HAP-1 (cell line): ENCODE results near the gene SHISA5.
"Not testable (repeated sequence)": the region's sequence is repeated elsewhere in the genome, so short reads cannot be mapped to it uniquely, and the experiment has no call there.

Experiments
- DNase-seq, 2 experiments: peaks; one replicate each; pipeline ENCODE4 v3.0.0-alpha.2; 2016 to 2020; ENCODE audit warnings: low spot score in 2 of 2
- H3K27me3 ChIP-seq: fragments of 250-450 bp; sonication (Bioruptor Pico); 2 replicates; pipeline ENCODE4 v1.5.1; 2020; ENCODE audit warnings: low read depth, mild to moderate bottlenecking, moderate library complexity
- H3K36me3 ChIP-seq: fragments of 250-450 bp; sonication (Bioruptor Pico); replicated peaks from 2 replicates; pipeline ENCODE4 v1.5.1; 2020; ENCODE audit warnings: mild to moderate bottlenecking
- H3K4me1 ChIP-seq: fragments of 250-450 bp; sonication (Bioruptor Pico); 2 replicates; pipeline ENCODE4 v1.5.1; 2020; ENCODE audit warnings: mild to moderate bottlenecking
- H3K4me3 ChIP-seq: fragments of 250-450 bp; sonication (Bioruptor Pico); 2 replicates; pipeline ENCODE4 v1.5.1; 2020; ENCODE audit warnings: mild to moderate bottlenecking, moderate library complexity
- H3K9me3 ChIP-seq: fragments of 250-450 bp; sonication (Bioruptor Pico); 2 replicates; pipeline ENCODE4 v1.5.1; 2020; ENCODE audit warnings: mild to moderate bottlenecking, moderate library complexity
- in situ Hi-C: fragments of 300-500 bp; cut with MboI; formaldehyde crosslinking; loops from 3 replicates; pipeline ENCODE4 v1.14.3; 2020; ENCODE audit warnings: low sequenced_read_pairs, inconsistent platforms, mixed read lengths

The SHISA5 gene

DNA sequence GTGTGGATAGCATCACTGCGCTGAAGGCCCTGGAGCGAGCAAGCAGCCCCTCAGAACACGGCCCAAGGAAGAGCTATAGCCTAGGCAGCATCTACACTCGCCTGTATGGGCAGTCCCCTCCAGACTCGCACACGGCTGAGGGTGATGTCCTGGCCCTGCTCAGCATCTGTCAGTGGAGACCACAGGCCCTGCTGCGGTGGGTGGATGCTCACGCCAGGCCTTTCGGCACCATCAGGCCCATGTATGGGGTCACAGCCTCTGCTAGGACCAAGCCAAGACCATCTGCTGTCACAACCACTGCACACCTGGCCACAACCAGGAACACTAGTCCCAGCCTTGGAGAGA, 36.9 kb downstream of the SHISA5 start:
- H3K4me3 ChIP-seq, result no peak overlapping the region
- in situ Hi-C loops, result no loop called here
- peaks cover 12% of the 10 kb centered on the region for H3K4me1 ChIP-seq

DNA sequence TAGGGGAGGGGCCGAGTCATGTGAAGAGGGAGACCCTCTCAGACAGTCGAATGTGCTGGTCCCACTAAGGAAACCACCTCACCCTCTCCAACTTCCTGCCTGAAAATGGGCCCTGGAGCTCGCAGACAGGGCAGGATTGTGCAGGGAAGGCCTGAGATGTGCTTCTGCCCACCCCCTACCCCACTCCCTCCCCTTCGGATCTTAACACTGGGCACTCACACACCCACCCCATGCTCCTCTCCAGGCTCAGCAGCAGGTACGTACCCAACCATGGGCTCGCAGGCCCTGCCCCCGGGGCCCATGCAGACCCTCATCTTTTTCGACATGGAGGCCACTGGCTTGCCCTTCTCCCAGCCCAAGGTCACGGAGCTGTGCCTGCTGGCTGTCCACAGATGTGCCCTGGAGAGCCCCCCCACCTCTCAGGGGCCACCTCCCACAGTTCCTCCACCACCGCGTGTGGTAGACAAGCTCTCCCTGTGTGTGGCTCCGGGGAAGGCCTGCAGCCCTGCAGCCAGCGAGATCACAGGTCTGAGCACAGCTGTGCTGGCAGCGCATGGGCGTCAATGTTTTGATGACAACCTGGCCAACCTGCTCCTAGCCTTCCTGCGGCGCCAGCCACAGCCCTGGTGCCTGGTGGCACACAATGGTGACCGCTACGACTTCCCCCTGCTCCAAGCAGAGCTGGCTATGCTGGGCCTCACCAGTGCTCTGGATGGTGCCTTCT, 37.4 kb downstream of the SHISA5 start:
- in situ Hi-C loops, result no loop called here
- H3K4me1 ChIP-seq, result peaks cover 7% of the 10 kb centered on the region

More for the DNA sequence above, 36.9 kb downstream of the SHISA5 start:
- no peaks in the 10 kb centered on the region for H3K9me3 ChIP-seq
- peaks cover 46% of the 10 kb centered on the region for H3K36me3 ChIP-seq
- DNase-seq, result no peak
- H3K27me3 ChIP-seq, result no peaks in the 10 kb centered on the region

DNA sequence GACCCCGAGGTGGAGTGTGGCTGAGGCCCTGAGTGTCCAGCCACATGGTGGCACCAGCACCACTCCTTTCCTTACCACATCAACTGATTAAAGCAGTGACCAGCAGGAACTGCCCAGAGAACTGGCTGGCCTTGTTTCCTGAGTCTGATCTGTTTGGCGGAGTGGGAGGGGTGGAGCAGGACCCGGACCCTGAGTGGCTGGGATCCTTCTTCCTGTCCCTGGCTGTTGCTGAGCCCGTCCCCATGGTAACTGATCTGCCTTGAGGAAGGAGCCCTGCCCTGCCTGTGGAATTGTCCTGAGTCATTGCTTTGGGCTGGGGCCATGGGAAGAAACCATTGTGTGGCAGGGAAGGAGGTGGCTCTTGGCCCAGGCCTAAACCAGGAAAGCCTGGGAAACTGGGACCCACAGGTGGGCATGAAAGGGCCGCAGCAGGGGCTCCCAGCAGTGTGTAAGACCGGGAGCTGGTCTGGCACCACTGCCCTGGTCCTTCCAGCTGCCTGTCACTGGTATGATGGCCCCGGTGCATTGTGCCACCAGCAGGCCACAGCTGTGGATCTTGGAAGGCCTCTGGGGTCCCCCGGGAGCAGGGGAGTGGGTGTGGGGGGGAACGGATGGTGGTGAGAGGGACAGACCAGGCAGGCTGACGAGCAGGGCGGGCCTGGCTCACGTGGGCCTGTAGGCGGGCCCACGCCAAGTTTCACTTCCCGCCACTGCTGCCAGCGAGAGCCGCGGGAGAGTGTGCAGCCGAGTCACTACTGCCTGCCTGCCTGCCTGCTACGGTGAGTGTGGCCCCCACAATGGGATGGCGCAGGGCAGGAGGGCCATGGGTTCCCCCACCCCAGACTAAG, 38.2 kb downstream of the SHISA5 start:
- Histone ChIP-seq H3K36me3 (peaks cover 52% of the 10 kb centered on the region), H3K4me3 (no peak overlapping the region), H3K4me1 (peaks cover 7% of the 10 kb centered on the region), H3K27me3 (no peaks in the 10 kb centered on the region), H3K9me3 (no peaks in the 10 kb centered on the region)
- in situ Hi-C loops, result no loop called here
- DNase-seq, result peak; percentile 42 to 86

More for the DNA sequence above, 37.4 kb downstream of the SHISA5 start:
- no peak for DNase-seq
- Histone ChIP-seq H3K9me3 (no peaks in the 10 kb centered on the region), H3K4me3 (no peak overlapping the region), H3K36me3 (peaks cover 46% of the 10 kb centered on the region), H3K27me3 (no peaks in the 10 kb centered on the region)

DNA sequence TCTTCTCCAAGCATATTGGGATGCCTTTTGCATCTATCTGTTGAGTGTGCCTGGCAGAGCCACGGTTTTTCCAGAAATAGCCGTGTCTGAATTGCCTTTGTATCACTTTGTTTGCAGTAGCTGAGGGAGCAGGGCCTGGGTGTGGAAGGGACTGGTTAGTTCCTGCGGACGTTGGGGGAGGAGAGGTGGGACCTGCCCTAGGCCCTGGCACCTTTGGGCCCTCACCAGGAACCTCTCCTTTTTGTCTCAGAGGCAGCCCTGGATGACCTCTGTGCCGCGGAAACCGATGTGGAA, 38.8 kb downstream of the SHISA5 start:
- no peaks in the 10 kb centered on the region for H3K9me3 ChIP-seq
- H3K4me1 ChIP-seq, result peaks cover 7% of the 10 kb centered on the region
- H3K4me3 ChIP-seq, result no peak overlapping the region
- H3K27me3 ChIP-seq, result no peaks in the 10 kb centered on the region
- DNase-seq, result no peak
- in situ Hi-C loops, result no loop called here
- H3K36me3 ChIP-seq, result peaks cover 58% of the 10 kb centered on the region

DNA sequence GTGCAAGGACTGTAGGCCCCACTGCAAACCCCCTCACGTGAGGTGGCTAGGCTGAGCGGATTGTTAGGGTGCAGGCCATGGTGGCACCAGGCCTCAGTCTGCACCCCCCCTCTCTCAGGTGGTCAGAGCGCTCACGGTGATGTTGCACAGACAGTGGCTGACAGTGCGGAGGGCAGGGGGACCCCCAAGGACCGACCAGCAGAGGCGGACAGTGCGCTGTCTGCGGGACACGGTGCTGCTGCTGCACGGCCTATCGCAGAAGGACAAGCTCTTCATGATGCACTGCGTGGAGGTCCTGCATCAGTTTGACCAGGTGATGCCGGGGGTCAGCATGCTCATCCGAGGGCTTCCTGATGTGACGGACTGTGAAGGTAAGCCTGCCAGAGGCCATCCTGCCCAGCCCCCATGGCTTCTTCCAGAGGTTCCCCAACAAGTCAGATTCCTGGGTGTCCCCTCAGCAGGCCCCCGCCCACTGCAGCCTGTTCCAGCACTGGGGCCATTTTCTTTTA, 39.2 kb downstream of the SHISA5 start:
- H3K4me1 ChIP-seq, result peaks cover 7% of the 10 kb centered on the region
- peaks cover 62% of the 10 kb centered on the region for H3K36me3 ChIP-seq
- no peaks in the 10 kb centered on the region for H3K27me3 ChIP-seq
- in situ Hi-C loops, result no loop called here
- no peaks in the 10 kb centered on the region for H3K9me3 ChIP-seq
- DNase-seq, result no peak
- H3K4me3 ChIP-seq, result no peak overlapping the region

DNA sequence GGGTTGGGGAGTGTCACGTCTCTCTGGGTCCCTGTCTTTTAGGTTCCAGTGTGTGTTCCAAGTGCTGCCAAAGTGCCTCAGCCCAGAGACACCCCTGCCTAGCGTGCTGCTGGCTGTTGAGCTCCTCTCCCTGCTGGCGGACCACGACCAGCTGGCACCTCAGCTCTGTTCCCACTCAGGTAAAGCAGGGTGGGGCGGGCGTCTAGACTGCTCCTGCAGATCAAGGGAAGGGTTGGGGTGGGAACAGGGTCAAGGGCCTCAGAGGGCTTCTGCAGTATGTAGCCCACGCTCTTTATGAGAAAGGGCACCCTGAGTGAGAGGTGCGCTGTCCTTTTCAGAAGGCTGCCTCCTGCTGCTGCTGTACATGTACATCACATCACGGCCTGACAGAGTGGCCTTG, 40.3 kb downstream of the SHISA5 start:
- no peak for DNase-seq
- Histone ChIP-seq H3K4me3 (no peak overlapping the region), H3K9me3 (no peaks in the 10 kb centered on the region), H3K4me1 (peaks cover 7% of the 10 kb centered on the region), H3K27me3 (no peaks in the 10 kb centered on the region), H3K36me3 (peaks cover 62% of the 10 kb centered on the region)
- in situ Hi-C loops, result no loop called here

DNA sequence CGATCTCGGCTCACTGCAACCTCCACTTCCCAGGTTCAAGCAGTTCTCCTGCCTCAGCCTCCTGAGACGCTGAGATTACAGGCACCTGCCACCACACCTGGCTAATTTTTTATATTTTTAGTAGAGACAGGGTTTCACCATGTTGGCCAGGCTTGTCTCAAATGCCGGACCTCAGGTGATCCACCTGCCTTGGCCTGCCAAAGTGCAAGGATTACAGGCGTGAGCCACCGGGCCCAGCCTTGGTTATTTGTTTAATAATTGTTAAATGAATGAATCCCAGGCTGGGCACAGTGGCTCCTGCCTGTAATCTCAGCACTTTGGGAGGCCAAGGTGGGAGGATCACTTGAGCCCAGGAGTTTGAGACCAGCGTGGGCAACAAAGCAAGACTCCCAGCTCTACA, 42.2 kb downstream of the SHISA5 start:
- H3K4me3 ChIP-seq, H3K9me3 ChIP-seq, in situ Hi-C loops, DNase-seq, H3K27me3 ChIP-seq, H3K4me1 ChIP-seq: not testable (repeated sequence)
- peaks cover 57% of the 10 kb centered on the region for H3K36me3 ChIP-seq

DNA sequence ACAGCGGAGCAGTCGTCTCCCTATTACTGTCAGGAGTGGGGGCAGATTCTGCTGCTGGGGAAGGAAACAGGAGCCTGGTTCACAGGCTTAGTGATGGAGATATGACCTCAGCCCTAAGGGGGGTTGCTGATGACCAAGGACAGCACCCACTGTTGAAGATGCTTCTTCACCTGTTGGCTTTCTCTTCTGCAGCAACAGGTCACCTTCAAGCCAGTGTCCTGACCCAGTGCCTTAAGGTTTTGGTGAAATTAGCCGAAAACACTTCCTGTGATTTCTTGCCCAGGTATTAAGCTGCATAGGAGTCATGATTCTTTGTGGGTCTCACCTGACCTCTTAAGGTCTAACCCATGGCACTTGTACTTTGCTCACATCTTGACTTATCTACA, 43.5 kb downstream of the SHISA5 start:
- DNase-seq, result no peak
- no peaks in the 10 kb centered on the region for H3K27me3 ChIP-seq
- no peaks in the 10 kb centered on the region for H3K9me3 ChIP-seq
- H3K4me3 ChIP-seq, result no peak overlapping the region
- in situ Hi-C loops, result no loop called here
- H3K36me3 ChIP-seq, result peaks cover 55% of the 10 kb centered on the region
- no peaks in the 10 kb centered on the region for H3K4me1 ChIP-seq

DNA sequence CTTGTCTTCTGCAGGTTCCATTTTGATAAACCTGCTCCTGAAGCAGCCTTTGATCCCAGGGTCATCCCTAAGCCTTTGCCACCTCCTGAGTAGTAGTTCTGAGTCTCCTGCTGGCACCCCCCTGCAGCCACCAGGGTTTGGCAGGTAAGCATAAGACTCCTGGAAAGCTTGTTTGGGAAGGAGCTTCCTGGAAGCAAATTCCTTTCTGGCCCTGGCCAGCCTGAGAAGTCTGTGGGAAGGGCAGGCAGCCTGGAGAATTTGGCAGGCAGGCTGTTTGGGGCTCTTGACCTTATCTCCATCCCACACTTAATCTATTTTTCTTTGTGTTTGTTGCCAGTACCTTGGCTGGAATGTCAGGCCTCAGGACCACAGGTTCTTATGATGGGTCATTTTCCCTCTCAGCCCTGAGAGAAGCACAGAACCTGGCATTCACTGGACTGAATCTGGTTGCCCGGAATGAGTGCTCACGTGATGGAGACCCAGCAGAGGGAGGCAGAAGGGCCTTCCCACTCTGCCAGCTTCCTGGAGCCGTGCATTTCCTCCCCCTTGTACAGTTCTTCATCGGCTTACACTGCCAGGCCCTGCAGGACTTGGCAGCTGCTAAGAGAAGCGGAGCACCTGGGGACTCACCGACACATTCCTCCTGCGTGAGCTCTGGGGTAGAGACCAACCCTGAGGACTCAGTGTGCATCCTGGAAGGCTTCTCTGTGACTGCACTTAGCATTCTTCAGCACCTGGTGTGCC, 44.0 kb downstream of the SHISA5 start:
- H3K4me3 ChIP-seq, result no peak overlapping the region
- peaks cover 55% of the 10 kb centered on the region for H3K36me3 ChIP-seq
- H3K9me3 ChIP-seq, result no peaks in the 10 kb centered on the region
- no peak for DNase-seq
- H3K27me3 ChIP-seq, result no peaks in the 10 kb centered on the region
- no peaks in the 10 kb centered on the region for H3K4me1 ChIP-seq
- in situ Hi-C loops, result no loop called here

DNA sequence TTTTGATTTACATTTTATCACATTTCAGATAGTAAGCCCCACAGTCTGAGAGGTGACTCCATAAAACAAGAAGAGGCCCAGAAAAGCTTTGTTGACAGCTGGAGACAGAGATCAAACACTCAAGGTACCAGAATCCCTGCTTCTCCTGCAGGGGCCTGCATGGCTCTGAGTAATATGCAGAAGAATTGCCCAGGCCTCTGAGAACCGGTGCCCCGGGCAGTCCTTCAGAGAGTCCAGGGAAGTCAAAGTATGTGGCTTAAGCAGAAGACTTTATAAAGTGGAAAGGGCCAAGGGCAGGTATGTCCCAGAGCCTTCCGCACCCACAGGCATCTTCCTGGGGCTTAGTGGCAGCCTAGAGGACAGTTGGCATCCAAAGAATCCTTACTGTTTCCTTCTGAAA, 44.6 kb downstream of the SHISA5 start:
- in situ Hi-C loops, result no loop called here
- Histone ChIP-seq H3K4me1 (no peaks in the 10 kb centered on the region), H3K9me3 (no peaks in the 10 kb centered on the region), H3K36me3 (peaks cover 59% of the 10 kb centered on the region), H3K27me3 (no peaks in the 10 kb centered on the region), H3K4me3 (no peak overlapping the region)
- DNase-seq, result no peak

DNA sequence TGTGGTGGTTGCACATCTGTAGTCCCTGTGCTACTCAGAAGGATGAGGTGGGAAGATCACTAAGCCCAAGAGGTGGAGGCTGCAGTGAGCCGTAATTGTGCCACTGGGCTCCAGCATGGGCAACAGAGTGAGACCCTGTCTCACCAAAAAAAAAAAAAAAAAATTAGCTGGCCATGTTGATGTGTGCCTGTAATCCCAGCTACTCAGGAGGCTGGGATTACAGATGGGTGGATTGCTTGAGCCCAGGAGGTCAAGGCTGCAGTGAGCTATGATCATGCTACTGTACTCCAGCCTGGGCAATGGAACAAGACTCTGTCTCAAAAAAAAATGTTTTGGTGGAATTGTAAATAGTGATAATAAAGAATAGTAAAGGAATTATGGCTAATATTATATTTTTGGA, 47.5 kb downstream of the SHISA5 start:
- Histone ChIP-seq H3K4me3 (no peak overlapping the region), H3K9me3 (no peaks in the 10 kb centered on the region), H3K36me3 (peaks cover 84% of the 10 kb centered on the region), H3K4me1 (no peaks in the 10 kb centered on the region), H3K27me3 (no peaks in the 10 kb centered on the region)
- no peak for DNase-seq
- in situ Hi-C loops, result no loop called here

DNA sequence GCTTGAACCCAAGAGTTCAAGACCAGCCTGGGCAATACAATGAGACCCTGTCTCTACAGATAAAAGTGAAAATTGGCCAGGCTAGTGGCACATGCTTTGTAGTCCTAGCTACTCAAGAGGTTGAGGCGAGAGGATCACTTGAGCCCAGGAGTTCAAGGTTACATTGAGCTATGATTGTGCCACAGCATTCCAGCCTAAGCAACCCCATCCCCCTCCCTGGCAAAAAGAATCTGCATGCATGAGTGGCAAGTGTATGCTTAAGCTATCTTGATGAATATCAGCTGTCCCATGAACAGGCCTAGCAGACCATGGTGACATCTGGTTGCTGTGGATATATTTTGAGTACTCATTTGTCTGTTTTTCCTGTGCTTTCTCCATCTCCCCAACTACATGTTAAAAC, 52.7 kb downstream of the SHISA5 start:
- no peak for DNase-seq
- H3K9me3 ChIP-seq, result no peaks in the 10 kb centered on the region
- in situ Hi-C loops, result no loop called here
- peaks cover 14% of the 10 kb centered on the region for H3K4me1 ChIP-seq
- no peak overlapping the region for H3K4me3 ChIP-seq
- H3K27me3 ChIP-seq, result no peaks in the 10 kb centered on the region
- peaks cover 58% of the 10 kb centered on the region for H3K36me3 ChIP-seq

DNA sequence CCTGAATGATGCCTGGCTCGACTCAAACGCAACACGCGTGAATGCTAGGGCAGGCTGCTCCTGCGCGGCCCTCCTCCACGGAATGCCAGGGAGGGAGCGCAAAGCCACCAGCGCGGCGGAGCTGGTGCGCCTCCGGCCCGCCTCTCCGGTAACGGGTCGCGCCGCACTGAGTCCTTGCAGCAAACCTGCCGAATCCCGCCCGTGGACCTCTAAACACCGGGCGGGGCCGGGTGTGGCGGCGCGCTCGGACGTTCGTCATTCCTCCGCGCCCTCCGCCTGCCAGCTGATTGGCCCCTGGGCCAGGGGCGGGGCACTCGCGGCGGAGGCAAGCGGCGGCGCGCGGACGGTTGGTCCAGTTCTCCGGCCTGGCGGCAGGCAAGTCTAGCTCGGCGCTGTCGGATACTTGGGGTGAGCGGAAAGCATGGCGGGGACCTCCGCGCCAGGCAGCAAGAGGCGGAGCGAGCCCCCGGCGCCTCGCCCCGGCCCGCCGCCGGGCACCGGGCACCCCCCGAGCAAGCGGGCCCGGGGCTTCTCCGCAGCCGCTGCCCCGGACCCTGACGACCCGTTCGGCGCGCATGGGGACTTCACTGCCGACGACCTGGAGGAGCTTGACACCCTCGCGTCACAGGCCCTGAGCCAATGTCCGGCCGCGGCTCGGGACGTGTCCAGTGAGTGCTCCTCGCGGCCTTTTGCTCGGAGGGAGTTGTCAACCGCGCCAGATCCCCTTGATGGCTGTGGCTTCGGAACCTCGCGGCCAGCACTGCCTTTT, 57.4 kb downstream of the SHISA5 start, which contains the start of gene ATRIP:
ATRIP (plus strand) TSS at position 313 of the 769 bp plus-strand sequence; CDS start at position 422, 109 bp downstream.
- peak within 1 kb of the TSS; percentile 95 for H3K4me3 ChIP-seq
- in situ Hi-C loops, result no loop called here
- H3K9me3 ChIP-seq, result no peaks in the 10 kb centered on the region
- H3K27me3 ChIP-seq, result no peaks in the 10 kb centered on the region
- peaks cover 49% of the 10 kb centered on the region for H3K36me3 ChIP-seq
- H3K4me1 ChIP-seq, result peaks cover 20% of the 10 kb centered on the region
- DNase-seq, result peak; percentile 79 to 93
